DOHH2 (cell line): ENCODE data around the gene PLEKHA3.

ENCODE experiments used
- H3F3A ChIP-seq: fragments of 200-600 bp; sonication (generic), shearing (Covaris generic); 2 replicates; pipeline ENCODE4 v1.6.0; 2016; ENCODE audit warnings: antibody characterized with exemption, mild to moderate bottlenecking; ENCODE audit not compliant: control insufficient read depth, insufficient read depth
- H3K27ac ChIP-seq: fragments of 200-600 bp; sonication (generic); 2 replicates; pipeline ENCODE4 v1.5.1; 2014; ENCODE audit warnings: low read depth, mild to moderate bottlenecking, low read length, moderate library complexity
- H3K27me3 ChIP-seq: fragments of 200-600 bp; sonication (generic); 2 replicates; pipeline ENCODE4 v1.6.1; 2014; ENCODE audit warnings: mild to moderate bottlenecking, low read length, mixed read lengths; ENCODE audit not compliant: control insufficient read depth
- H3K36me3 ChIP-seq: fragments of 200-600 bp; sonication (generic); 2 replicates; pipeline ENCODE4 v1.6.1; 2014; ENCODE audit warnings: mild to moderate bottlenecking, low read length, moderate library complexity, mixed read lengths; ENCODE audit not compliant: control insufficient read depth
- H3K4me1 ChIP-seq: fragments of 200-600 bp; sonication (generic); 2 replicates; pipeline ENCODE4 v1.6.1; 2014; ENCODE audit warnings: mild to moderate bottlenecking, low read length, mixed read lengths; ENCODE audit not compliant: control insufficient read depth
- H3K4me2 ChIP-seq: fragments of 200-600 bp; sonication (generic); 2 replicates; pipeline ENCODE4 v1.6.0; 2014; ENCODE audit warnings: mild to moderate bottlenecking, low read length, moderate library complexity
- H3K4me3 ChIP-seq: fragments of 200-600 bp; sonication (generic); 2 replicates; pipeline ENCODE4 v1.5.1; 2014; ENCODE audit warnings: mild to moderate bottlenecking, low read length, mixed read lengths
- H3K79me2 ChIP-seq: fragments of 200-600 bp; sonication (generic); 2 replicates; pipeline ENCODE4 v1.6.1; 2014; ENCODE audit warnings: mild to moderate bottlenecking, low read length, mixed read lengths; ENCODE audit not compliant: control insufficient read depth
- H3K9me2 ChIP-seq: fragments of 200-600 bp; sonication (generic); replicated peaks from 2 replicates; pipeline ENCODE4 v1.6.1; 2014; ENCODE audit warnings: mild to moderate bottlenecking, low read length, mixed read lengths; ENCODE audit not compliant: control insufficient read depth
- H3K9me3 ChIP-seq: fragments of 200-600 bp; sonication (generic); 2 replicates; pipeline ENCODE4 v1.6.1; 2014; ENCODE audit warnings: antibody characterized with exemption, low read length, mixed read lengths; ENCODE audit not compliant: control insufficient read depth, insufficient read depth
- H4K20me1 ChIP-seq: fragments of 200-600 bp; sonication (generic); 2 replicates; pipeline ENCODE4 v1.6.0; 2014; ENCODE audit warnings: low read depth, mild to moderate bottlenecking, antibody characterized with exemption, low read length, moderate library complexity; ENCODE audit not compliant: control insufficient read depth, insufficient read depth
- EZH2phosphoT487 ChIP-seq: fragments of 200-600 bp; sonication (generic); IDR thresholded peaks from 2 replicates; pipeline ENCODE4 v1.6.1; 2017; ENCODE audit warnings: borderline replicate concordance, mild to moderate bottlenecking, antibody characterized with exemption, low read length, moderate library complexity, mixed read lengths
- TF ChIP-seq, protein P1 (sequence below): fragments of 200-600 bp; sonication (generic); IDR thresholded peaks from one replicate; pipeline ENCODE4 v1.5.1; 2014; ENCODE audit warnings: antibody characterized with exemption, mild to moderate bottlenecking, low read depth, low read length; ENCODE audit not compliant: poor library complexity, severe bottlenecking

The PLEKHA3 gene

DNA sequence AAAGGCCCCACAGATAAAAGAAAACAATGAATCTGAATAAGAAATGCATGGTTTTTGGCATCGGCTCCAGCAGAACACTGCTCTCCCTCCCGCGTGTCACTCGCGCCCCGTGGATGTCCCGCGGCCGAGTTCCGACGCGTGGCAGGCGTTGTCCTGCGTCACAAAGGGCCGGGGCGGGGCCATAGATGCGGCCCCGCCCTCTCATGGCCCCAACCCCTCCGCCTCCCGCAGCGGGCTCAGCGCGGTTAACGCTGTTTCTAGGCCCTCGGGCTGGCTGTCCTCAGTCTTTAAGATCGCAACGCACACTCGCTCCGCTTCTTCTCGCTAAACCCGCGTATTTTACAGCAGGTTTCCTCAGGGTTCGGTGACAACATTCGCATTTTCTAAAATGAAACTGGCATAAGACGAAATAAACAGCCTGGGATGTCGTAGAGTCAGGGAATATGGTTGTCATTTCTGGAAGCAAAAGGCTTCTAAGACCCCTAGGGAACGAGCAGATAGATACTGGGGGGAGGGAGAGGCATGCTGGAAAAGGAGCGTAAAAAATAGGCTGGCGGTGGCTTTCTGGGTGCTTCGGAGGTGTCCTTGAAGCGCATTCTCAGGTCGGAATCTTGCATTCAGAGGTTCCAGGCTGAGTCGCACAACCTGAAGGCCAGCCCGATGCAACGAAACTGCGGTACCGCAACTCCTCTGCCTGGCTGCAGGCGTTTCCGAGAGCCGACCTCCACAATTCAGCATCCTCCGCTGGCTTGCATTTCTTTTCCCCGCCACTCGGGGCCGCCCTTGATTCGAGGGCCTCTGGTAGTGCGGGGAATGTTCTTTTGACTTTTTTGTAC is 1.6 kb upstream of the PLEKHA3 start, which contains the start of gene FKBP7:
TSS of gene FKBP7 (minus strand) at position 162 of the 836 bp plus-strand sequence. CDS start at position 61, 101 bp downstream.
- peaks cover 47% of the 10 kb centered on the region for H3K4me1 ChIP-seq
- peaks cover 69% of the 10 kb centered on the region for H3K79me2 ChIP-seq
- TF ChIP-seq EZH2phosphoT487, result no peak
- TF ChIP-seq, protein P1, sequence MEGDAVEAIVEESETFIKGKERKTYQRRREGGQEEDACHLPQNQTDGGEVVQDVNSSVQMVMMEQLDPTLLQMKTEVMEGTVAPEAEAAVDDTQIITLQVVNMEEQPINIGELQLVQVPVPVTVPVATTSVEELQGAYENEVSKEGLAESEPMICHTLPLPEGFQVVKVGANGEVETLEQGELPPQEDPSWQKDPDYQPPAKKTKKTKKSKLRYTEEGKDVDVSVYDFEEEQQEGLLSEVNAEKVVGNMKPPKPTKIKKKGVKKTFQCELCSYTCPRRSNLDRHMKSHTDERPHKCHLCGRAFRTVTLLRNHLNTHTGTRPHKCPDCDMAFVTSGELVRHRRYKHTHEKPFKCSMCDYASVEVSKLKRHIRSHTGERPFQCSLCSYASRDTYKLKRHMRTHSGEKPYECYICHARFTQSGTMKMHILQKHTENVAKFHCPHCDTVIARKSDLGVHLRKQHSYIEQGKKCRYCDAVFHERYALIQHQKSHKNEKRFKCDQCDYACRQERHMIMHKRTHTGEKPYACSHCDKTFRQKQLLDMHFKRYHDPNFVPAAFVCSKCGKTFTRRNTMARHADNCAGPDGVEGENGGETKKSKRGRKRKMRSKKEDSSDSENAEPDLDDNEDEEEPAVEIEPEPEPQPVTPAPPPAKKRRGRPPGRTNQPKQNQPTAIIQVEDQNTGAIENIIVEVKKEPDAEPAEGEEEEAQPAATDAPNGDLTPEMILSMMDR, result peak; percentile 90

GRCh38 chr2:178479275-178479616 is 1.0 kb upstream of the PLEKHA3 start:
- no peaks in the 10 kb centered on the region for H3K9me2 ChIP-seq
- no peak for TF ChIP-seq EZH2phosphoT487
- TF ChIP-seq, protein P1, result peak; percentile 26
- H3F3A ChIP-seq, result peaks cover 16% of the 10 kb centered on the region
- 0 out of 2 replicates have a peak, but pooled peaks cover 6% of the 10 kb centered on the region for H4K20me1 ChIP-seq
- H3K36me3 ChIP-seq, result peaks cover 14% of the 10 kb centered on the region; the same call in 1 of the 2 replicates
- H3K4me1 ChIP-seq, result peaks cover 53% of the 10 kb centered on the region
- peaks cover 72% of the 10 kb centered on the region for H3K79me2 ChIP-seq
- H3K27ac ChIP-seq, result peak overlapping the region; percentile 79
- no peaks in the 10 kb centered on the region for H3K9me3 ChIP-seq
- H3K27me3 ChIP-seq, result no peaks in the 10 kb centered on the region
- peak overlapping the region; percentile 99 for H3K4me2 ChIP-seq
- H3K4me3 ChIP-seq, result peak overlapping the region; percentile 89

More for the DNA sequence above, 1.6 kb upstream of the PLEKHA3 start, which contains the start of gene FKBP7:
- no peaks in the 10 kb centered on the region for H3K9me2 ChIP-seq
- H4K20me1 ChIP-seq, result 0 out of 2 replicates have a peak, but pooled peaks cover 6% of the 10 kb centered on the region
- no peaks in the 10 kb centered on the region for H3K9me3 ChIP-seq
- H3K27ac ChIP-seq, result peak within 1 kb of the TSS; percentile 79
- peaks cover 16% of the 10 kb centered on the region for H3F3A ChIP-seq
- H3K4me2 ChIP-seq, result peak within 1 kb of the TSS; percentile 99
- H3K36me3 ChIP-seq, result peaks cover 14% of the 10 kb centered on the region; the same call in 1 of the 2 replicates
- H3K27me3 ChIP-seq, result no peaks in the 10 kb centered on the region
- peak within 1 kb of the TSS; percentile 89 for H3K4me3 ChIP-seq

GRCh38 chr2:178479758-178480226 is 465 bp upstream of the PLEKHA3 start:
- Histone ChIP-seq H3K27ac (peak overlapping the region; percentile 61), H3F3A (peaks cover 16% of the 10 kb centered on the region), H3K36me3 (peaks cover 14% of the 10 kb centered on the region; the same call in 1 of the 2 replicates), H3K4me2 (peak overlapping the region; percentile 99), H3K27me3 (no peaks in the 10 kb centered on the region), H3K4me1 (peaks cover 53% of the 10 kb centered on the region), H3K9me2 (no peaks in the 10 kb centered on the region; the same call in 1 of the 2 replicates), H3K79me2 (peaks cover 73% of the 10 kb centered on the region), H3K4me3 (peak overlapping the region; percentile 89), H4K20me1 (peaks cover 10% of the 10 kb centered on the region; the same call in 1 of the 2 replicates), H3K9me3 (no peaks in the 10 kb centered on the region)
- TF ChIP-seq EZH2phosphoT487, result no peak
- TF ChIP-seq, protein P1, result no peak
